PC-3 (cell line): ENCODE results near the gene DPAGT1. TPM values are rescaled to one million over a fixed set of nuclear protein-coding genes. Genes with fewer than 3 reads are reported as not detected.

Experiments used
- ATAC-seq: fragments of 200-7000 bp; cut with Tn5 transposase; 2 replicates; pipeline ENCODE4 v1.9.1; 2020; ENCODE audit warnings: mild to moderate bottlenecking, moderate library complexity
- BruUV-seq: library from RNA; stranded (reverse); fragments of 400-500 nt; replicated peaks from 2 replicates; lab custom pipeline; 2021; lab: Mats Ljungman, UMichigan
- CTCF ChIA-PET: fragments of 300-600 bp; sonication (Branson Sonifier 250); formaldehyde crosslinking; loops from one replicate; lab custom pipeline; 2022; ENCODE audit warnings: antibody characterized with exemption; lab: Charles Lee
- POLR2A ChIA-PET: fragments of 300-600 bp; sonication (Branson Sonifier 250); formaldehyde crosslinking; loops from one replicate; lab custom pipeline; 2022; ENCODE audit warnings: antibody characterized with exemption; ENCODE audit not compliant: unreplicated experiment; lab: Charles Lee
- DNase-seq: peaks from one replicate; pipeline ENCODE4 v3.0.0-alpha.2; 2015
- H2AFZ ChIP-seq: fragments of 300-600 bp; sonication (generic); 2 replicates; pipeline ENCODE4 v1.6.0; 2016; ENCODE audit warnings: antibody characterized with exemption, low read length
- H3F3A ChIP-seq: fragments of 300-600 bp; sonication (generic); one replicate; pipeline ENCODE4 v1.6.0; 2017; ENCODE audit warnings: antibody characterized with exemption, low read length, control low read depth, mild to moderate bottlenecking; ENCODE audit not compliant: unreplicated experiment
- H3K27ac ChIP-seq: fragments of 300-600 bp; sonication (generic); 2 replicates; pipeline ENCODE4 v1.5.1; 2016; ENCODE audit warnings: mild to moderate bottlenecking, low read length
- H3K27me3 ChIP-seq: fragments of 300-600 bp; sonication (generic); 2 replicates; pipeline ENCODE4 v1.6.1; 2016; ENCODE audit warnings: low read length, mixed read lengths
- H3K36me3 ChIP-seq: fragments of 300-600 bp; sonication (generic); 2 replicates; pipeline ENCODE4 v1.6.1; 2016; ENCODE audit warnings: low read depth, mixed run types, low read length, mixed read lengths
- H3K4me1 ChIP-seq: fragments of 300-600 bp; sonication (generic); 2 replicates; pipeline ENCODE4 v1.5.1; 2016; ENCODE audit warnings: low read length; ENCODE audit not compliant: insufficient read depth
- H3K4me2 ChIP-seq: fragments of 300-600 bp; sonication (generic); 2 replicates; pipeline ENCODE4 v1.6.0; 2016; ENCODE audit warnings: low read length
- H3K4me3 ChIP-seq: fragments of 300-600 bp; sonication (generic); 2 replicates; pipeline ENCODE4 v1.5.1; 2016; ENCODE audit warnings: mild to moderate bottlenecking, low read length, mixed read lengths
- H3K79me2 ChIP-seq: fragments of 300-600 bp; sonication (generic); 2 replicates; pipeline ENCODE4 v1.6.1; 2017; ENCODE audit warnings: low read length, mixed read lengths
- H3K9ac ChIP-seq: fragments of 300-600 bp; sonication (generic); 2 replicates; pipeline ENCODE4 v1.6.0; 2016; ENCODE audit warnings: mild to moderate bottlenecking, low read length
- H3K9me2 ChIP-seq: fragments of 300-600 bp; sonication (generic); replicated peaks from 2 replicates; pipeline ENCODE4 v1.6.1; 2016; ENCODE audit warnings: mixed run types, low read length, mixed read lengths
- H3K9me3 ChIP-seq: fragments of 300-600 bp; sonication (generic); 2 replicates; pipeline ENCODE4 v1.6.1; 2016; ENCODE audit warnings: low read length, mixed read lengths
- H4K20me1 ChIP-seq: fragments of 300-600 bp; sonication (generic); 2 replicates; pipeline ENCODE4 v1.6.1; 2016; ENCODE audit warnings: low read length, mixed read lengths
- EZH2 ChIP-seq: fragments of 300-600 bp; sonication (generic); IDR thresholded peaks from one replicate; pipeline ENCODE4 v1.6.1; 2017; ENCODE audit warnings: antibody characterized with exemption, mild to moderate bottlenecking, low read length; ENCODE audit not compliant: unreplicated experiment
- EZH2phosphoT487 ChIP-seq: fragments of 300-600 bp; sonication (generic); IDR thresholded peaks from 2 replicates; pipeline ENCODE4 v1.6.1; 2018; ENCODE audit warnings: mild to moderate bottlenecking, antibody characterized with exemption, low read length, borderline replicate concordance
- intact Hi-C: fragments of 100-400 bp; cut with micrococcal nuclease; formaldehyde crosslinking; loops from 2 replicates; pipeline ENCODE4 v1.9.0; 2023
- total RNA-seq: library from RNA; depleted of rRNA; stranded (reverse); fragments of >200 nt; gene quantifications from 2 replicates; pipeline ENCODE4 v1.2.3, GENCODE V29; 2014
- TF ChIP-seq, protein P1 (sequence below): fragments of 300-600 bp; sonication (generic); conservative IDR thresholded peaks from 2 replicates; pipeline ENCODE4 v1.5.1; 2017; ENCODE audit warnings: antibody characterized with exemption, low read depth, mild to moderate bottlenecking, low read length

The DPAGT1 gene
- total RNA-seq, 1 experiment from 2014 or later, result 68.0 TPM

DNA sequence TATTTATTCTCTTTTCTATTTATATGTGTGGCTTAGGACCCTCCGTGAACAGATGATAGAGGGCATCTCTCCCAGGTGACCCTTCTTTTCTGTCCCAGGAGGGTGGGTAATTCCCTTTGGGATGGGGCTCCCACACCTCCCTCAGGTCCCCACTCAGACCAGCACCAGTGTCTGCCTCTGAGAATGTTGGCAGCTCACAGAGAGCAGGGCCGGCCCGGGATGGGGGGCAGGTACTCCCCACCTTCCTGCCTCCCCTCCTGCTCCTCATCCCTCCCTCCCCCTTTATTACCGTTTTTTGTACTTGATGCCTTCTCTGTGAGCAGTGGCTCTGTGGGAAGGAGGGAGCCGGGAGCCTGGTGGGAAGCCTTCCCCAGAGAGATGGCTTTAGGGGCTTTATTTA, 14.9 kb upstream of the DPAGT1 start:
- Histone ChIP-seq H3K9me2 (no peaks in the 10 kb centered on the region), H3K36me3 (peaks cover 25% of the 10 kb centered on the region; the same call in 1 of the 2 replicates), H2AFZ (no peak overlapping the region), H3K79me2 (peaks cover 2% of the 10 kb centered on the region), H3K4me1 (peaks cover 10% of the 10 kb centered on the region), H3K4me2 (no peak overlapping the region), H3K9ac (no peak overlapping the region), H3K27me3 (no peaks in the 10 kb centered on the region), H3K4me3 (no peak overlapping the region), H3K27ac (no peak overlapping the region), H4K20me1 (no peaks in the 10 kb centered on the region), H3K9me3 (no peaks in the 10 kb centered on the region), H3F3A (no peaks in the 10 kb centered on the region)
- BruUV-seq, result no TSS peak
- POLR2A ChIA-PET, result no interaction called here
- intact Hi-C loops, result no loop called here
- no peak for ATAC-seq
- CTCF ChIA-PET, result no interaction called here
- no peak for DNase-seq
- TF ChIP-seq EZH2, result no peak
- no peak for TF ChIP-seq EZH2phosphoT487
- TF ChIP-seq, protein P1, sequence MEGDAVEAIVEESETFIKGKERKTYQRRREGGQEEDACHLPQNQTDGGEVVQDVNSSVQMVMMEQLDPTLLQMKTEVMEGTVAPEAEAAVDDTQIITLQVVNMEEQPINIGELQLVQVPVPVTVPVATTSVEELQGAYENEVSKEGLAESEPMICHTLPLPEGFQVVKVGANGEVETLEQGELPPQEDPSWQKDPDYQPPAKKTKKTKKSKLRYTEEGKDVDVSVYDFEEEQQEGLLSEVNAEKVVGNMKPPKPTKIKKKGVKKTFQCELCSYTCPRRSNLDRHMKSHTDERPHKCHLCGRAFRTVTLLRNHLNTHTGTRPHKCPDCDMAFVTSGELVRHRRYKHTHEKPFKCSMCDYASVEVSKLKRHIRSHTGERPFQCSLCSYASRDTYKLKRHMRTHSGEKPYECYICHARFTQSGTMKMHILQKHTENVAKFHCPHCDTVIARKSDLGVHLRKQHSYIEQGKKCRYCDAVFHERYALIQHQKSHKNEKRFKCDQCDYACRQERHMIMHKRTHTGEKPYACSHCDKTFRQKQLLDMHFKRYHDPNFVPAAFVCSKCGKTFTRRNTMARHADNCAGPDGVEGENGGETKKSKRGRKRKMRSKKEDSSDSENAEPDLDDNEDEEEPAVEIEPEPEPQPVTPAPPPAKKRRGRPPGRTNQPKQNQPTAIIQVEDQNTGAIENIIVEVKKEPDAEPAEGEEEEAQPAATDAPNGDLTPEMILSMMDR, result no peak

DNA sequence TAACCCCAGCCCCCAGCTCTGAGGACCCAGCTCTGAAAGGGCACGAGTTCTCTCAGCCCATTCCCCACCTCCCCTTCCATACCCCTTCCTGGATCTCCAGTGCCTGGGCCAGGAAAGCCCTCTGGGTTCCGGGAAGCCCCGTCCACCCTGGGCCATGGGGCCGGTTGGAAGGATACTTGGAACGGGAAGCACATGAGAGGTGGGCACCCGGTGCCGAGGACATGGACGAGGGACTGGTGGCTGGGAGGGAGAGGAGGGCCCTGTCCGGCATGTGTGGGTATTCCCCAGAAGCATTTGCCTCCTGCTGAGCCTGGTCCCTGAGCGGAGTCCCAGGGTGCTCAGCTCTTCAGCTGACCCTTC, 14.6 kb upstream of the DPAGT1 start:
- POLR2A ChIA-PET, result no interaction called here
- H3K27me3 ChIP-seq, result no peaks in the 10 kb centered on the region
- CTCF ChIA-PET, result no interaction called here
- H3K79me2 ChIP-seq, result no peaks in the 10 kb centered on the region
- H2AFZ ChIP-seq, result no peak overlapping the region
- no peaks in the 10 kb centered on the region for H3K9me2 ChIP-seq
- ATAC-seq, result no peak
- peaks cover 27% of the 10 kb centered on the region; the same call in 1 of the 2 replicates for H3K36me3 ChIP-seq
- BruUV-seq, result no TSS peak
- H3F3A ChIP-seq, result no peaks in the 10 kb centered on the region
- no peaks in the 10 kb centered on the region for H4K20me1 ChIP-seq
- H3K27ac ChIP-seq, result no peak overlapping the region
- intact Hi-C loops, result no loop called here
- DNase-seq, result no peak
- H3K9me3 ChIP-seq, result no peaks in the 10 kb centered on the region
- no peak overlapping the region for H3K4me3 ChIP-seq
- peaks cover 10% of the 10 kb centered on the region for H3K4me1 ChIP-seq
- no peak overlapping the region for H3K4me2 ChIP-seq
- no peak for TF ChIP-seq EZH2phosphoT487
- TF ChIP-seq EZH2, result no peak
- TF ChIP-seq, protein P1, result no peak
- no peak overlapping the region for H3K9ac ChIP-seq

DNA sequence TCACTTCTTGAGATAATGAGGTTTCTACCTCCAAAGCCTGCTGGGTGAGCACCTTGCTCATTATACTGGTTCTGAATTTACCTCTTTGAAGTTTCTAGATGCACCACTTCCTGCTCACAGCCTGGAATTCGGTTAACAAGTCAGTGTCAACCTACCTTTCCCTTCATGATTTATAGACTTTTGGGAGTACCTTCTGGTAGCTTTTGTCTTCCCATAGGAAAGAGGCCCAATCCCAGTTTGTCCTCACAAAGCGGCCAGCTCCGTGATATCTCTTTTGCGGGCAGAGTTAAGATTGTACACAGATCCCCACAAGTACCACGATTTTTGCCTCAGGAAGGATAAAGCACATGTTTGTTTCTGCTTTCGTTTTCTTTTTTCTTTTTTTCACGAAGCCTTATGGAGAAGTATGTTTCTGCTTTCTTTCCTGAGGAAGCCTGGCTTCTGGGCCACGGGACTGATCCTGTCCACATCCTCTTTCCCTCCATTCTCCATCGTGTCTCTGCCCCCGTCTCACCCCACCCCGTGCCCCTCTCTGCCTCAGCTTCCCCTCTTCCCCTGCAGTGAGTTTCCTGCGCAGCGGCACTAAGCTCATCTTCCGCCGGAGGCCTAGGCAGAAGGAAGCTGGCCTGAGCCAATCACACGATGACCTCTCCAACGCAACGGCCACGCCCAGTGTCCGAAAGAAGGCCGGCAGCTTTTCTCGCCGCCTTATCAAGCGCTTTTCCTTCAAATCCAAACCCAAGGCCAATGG, 14.0 kb upstream of the DPAGT1 start:
- H3K9me3 ChIP-seq, result no peaks in the 10 kb centered on the region
- no peak overlapping the region for H3K27ac ChIP-seq
- DNase-seq, result no peak
- no peaks in the 10 kb centered on the region for H3K79me2 ChIP-seq
- no peaks in the 10 kb centered on the region for H4K20me1 ChIP-seq
- no peak for ATAC-seq
- no peaks in the 10 kb centered on the region for H3K9me2 ChIP-seq
- TF ChIP-seq EZH2phosphoT487 (no peak), EZH2 (no peak)
- TF ChIP-seq, protein P1, result no peak
- no peak overlapping the region for H3K4me2 ChIP-seq
- peaks cover 30% of the 10 kb centered on the region; the same call in 1 of the 2 replicates for H3K36me3 ChIP-seq
- H3K27me3 ChIP-seq, result no peaks in the 10 kb centered on the region
- H3K9ac ChIP-seq, result no peak overlapping the region
- ChIA-PET POLR2A (no interaction called here), CTCF (no interaction called here)
- no peaks in the 10 kb centered on the region for H3F3A ChIP-seq
- no peak overlapping the region for H3K4me3 ChIP-seq
- intact Hi-C loops, result no loop called here
- H2AFZ ChIP-seq, result no peak overlapping the region
- BruUV-seq, result no TSS peak
- H3K4me1 ChIP-seq, result peaks cover 6% of the 10 kb centered on the region
